H1 (cell line): ENCODE results near the gene ACTG2.

Experiments
- EZH2 ChIP-seq: fragments of 200-600 bp; sonication (generic); IDR thresholded peaks from 2 replicates; pipeline ENCODE4 v1.7.1; 2012; ENCODE audit warnings: low read depth, mild to moderate bottlenecking, moderate library complexity, low read length, inconsistent platforms; ENCODE audit not compliant: severe bottlenecking
- KDM4A ChIP-seq: IDR thresholded peaks from one replicate; pipeline ENCODE4 v1.7.1; 2012; ENCODE audit warnings: low read depth, mild to moderate bottlenecking, moderate library complexity, low read length, inconsistent platforms; ENCODE audit not compliant: severe bottlenecking
- SIN3A ChIP-seq, 2 experiments: IDR thresholded peaks in 1 of 2; conservative IDR thresholded peaks in 1 of 2; 2 replicates each; pipeline ENCODE4 v1.6.1; 2011 to 2012; ENCODE audit warnings: low read length in 2 of 2, improper control_type of control experiment in 1 of 2, low read depth in 1 of 2, mild to moderate bottlenecking in 1 of 2
- TAF1 ChIP-seq: IDR thresholded peaks from 2 replicates; pipeline ENCODE4 v1.6.1; 2011; ENCODE audit warnings: mild to moderate bottlenecking, low read depth, low read length
- USF2 ChIP-seq: IDR thresholded peaks from 2 replicates; pipeline ENCODE4 v1.6.1; 2011; ENCODE audit warnings: low read length, improper control_type of control experiment
- ZNF274 ChIP-seq: IDR thresholded peaks from 2 replicates; pipeline ENCODE4 v1.7.0; 2012; ENCODE audit warnings: low read length, borderline replicate concordance; ENCODE audit errors: extremely low read depth
- TF ChIP-seq, protein P1 (sequence below), 3 experiments: IDR thresholded peaks; 1 replicate in 2 of 3; 2 replicates in 1 of 3; pipeline versions ENCODE4 v1.5.1 to v1.6.1; 2011; ENCODE audit warnings: low read length in 3 of 3, mild to moderate bottlenecking in 3 of 3, inconsistent platforms in 2 of 3, low read depth in 1 of 3, moderate library complexity in 1 of 3; ENCODE audit not compliant: insufficient read depth in 1 of 3; ENCODE audit errors: control extremely low read depth in 1 of 3

DNA sequence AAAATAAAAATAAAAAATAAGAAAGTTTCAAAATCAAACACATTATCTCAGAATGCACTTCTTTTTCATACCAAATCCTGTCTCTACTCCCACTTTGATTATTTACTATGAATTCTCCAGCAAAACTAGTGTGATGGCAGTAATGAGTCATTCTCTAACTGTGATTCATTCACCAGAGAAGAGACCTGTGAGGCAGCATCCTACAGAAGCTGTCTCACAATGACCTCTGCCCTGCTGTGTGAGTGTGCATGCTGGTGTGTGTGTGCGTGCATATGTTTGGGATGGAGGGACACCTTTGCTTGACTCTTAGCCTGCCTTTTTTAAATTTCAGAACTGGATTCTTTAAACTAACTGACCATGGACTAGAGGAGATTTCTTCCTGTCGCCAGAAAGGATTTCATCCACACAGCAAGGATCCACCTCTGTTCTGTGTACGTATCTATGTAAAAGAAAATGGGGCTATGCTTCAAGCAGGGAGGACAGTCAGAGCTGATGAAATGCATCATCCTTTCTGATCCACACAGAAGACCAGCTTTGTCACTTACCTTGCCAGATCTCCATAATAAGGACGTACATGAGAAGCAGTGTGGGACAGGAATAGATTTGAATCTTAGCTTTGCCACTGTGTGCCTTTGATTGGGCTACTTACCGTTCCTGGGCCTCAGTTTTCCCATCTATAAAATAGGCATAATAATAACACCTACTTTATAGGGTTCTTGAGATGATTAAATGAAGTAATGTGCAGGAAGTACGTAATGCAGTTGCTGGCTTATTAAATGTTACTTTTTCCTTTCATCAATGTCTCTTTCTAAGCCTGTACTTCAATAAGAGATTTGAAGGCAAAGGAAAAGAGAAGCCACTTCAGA lies 32.9 kb upstream of the ACTG2 start:
- no peak for TF ChIP-seq SIN3A (conservative IDR thresholded peaks at IDR 0.05 in 1 of 2, IDR thresholded peaks at IDR 0.05 in 1 of 2; ENCODE audit: low read depth in 1 of 2, low read length in 2 of 2)
- TF ChIP-seq TAF1: no peak
- TF ChIP-seq, protein P1, sequence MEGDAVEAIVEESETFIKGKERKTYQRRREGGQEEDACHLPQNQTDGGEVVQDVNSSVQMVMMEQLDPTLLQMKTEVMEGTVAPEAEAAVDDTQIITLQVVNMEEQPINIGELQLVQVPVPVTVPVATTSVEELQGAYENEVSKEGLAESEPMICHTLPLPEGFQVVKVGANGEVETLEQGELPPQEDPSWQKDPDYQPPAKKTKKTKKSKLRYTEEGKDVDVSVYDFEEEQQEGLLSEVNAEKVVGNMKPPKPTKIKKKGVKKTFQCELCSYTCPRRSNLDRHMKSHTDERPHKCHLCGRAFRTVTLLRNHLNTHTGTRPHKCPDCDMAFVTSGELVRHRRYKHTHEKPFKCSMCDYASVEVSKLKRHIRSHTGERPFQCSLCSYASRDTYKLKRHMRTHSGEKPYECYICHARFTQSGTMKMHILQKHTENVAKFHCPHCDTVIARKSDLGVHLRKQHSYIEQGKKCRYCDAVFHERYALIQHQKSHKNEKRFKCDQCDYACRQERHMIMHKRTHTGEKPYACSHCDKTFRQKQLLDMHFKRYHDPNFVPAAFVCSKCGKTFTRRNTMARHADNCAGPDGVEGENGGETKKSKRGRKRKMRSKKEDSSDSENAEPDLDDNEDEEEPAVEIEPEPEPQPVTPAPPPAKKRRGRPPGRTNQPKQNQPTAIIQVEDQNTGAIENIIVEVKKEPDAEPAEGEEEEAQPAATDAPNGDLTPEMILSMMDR (IDR thresholded peaks at IDR 0.05; ENCODE audit: control extremely low read depth in 1 of 3, insufficient read depth in 1 of 3, low read depth in 1 of 3, low read length in 3 of 3): no peak
- no peak for TF ChIP-seq USF2
- TF ChIP-seq KDM4A: no peak
- no peak for TF ChIP-seq ZNF274
- no peak for TF ChIP-seq EZH2
